Colon (tissue), 2 donors: Measurements from ENCODE around the gene ETFA.

Experiments
- FAIRE-seq: peaks from 2 replicates; lab custom pipeline; 2012; peaks lifted over from hg19 to GRCh38; lab: Jason Lieb, UNC
- donor health status: control.
- donor health status: control.

Gene ETFA

GRCh38 chr15:76192715-76193114 is 118.6 kb downstream of the ETFA start:
- FAIRE-seq: no peak

GRCh38 chr15:76191539-76192244 is 119.6 kb downstream of the ETFA start:
- no peak for FAIRE-seq

GRCh38 chr15:76190751-76191538 is 120.3 kb downstream of the ETFA start:
- FAIRE-seq: no peak

- no peak for FAIRE-seq
Observed at GRCh38 chr15:76190070-76190564, 121.2 kb downstream of the ETFA start.

- FAIRE-seq: no peak
Observed at GRCh38 chr15:76189106-76189505, 122.2 kb downstream of the ETFA start.

- FAIRE-seq: no peak
Observed at GRCh38 chr15:76187163-76187562, 124.1 kb downstream of the ETFA start.

- FAIRE-seq: no peak
Observed at GRCh38 chr15:76185716-76186115, 125.6 kb downstream of the ETFA start.

- no peak for FAIRE-seq
Observed at GRCh38 chr15:76184650-76185035, 126.6 kb downstream of the ETFA start.

GRCh38 chr15:76183930-76184649 is 127.2 kb downstream of the ETFA start:
- no peak for FAIRE-seq

GRCh38 chr15:76181705-76182107 is 129.6 kb downstream of the ETFA start:
- no peak for FAIRE-seq

GRCh38 chr15:76180321-76180720 is 130.9 kb downstream of the ETFA start:
- FAIRE-seq: no peak

- FAIRE-seq: no peak
Observed at GRCh38 chr15:76179023-76179422, 132.2 kb downstream of the ETFA start.

- FAIRE-seq: no peak
Observed at GRCh38 chr15:76178296-76179000, 132.8 kb downstream of the ETFA start.

- no peak for FAIRE-seq
Observed at GRCh38 chr15:76177491-76178040, 133.7 kb downstream of the ETFA start.

- FAIRE-seq: no peak
Observed at GRCh38 chr15:76176487-76177085, 134.7 kb downstream of the ETFA start.

GRCh38 chr15:76176059-76176458 is 135.2 kb downstream of the ETFA start:
- no peak for FAIRE-seq

GRCh38 chr15:76175442-76175841 is 135.8 kb downstream of the ETFA start:
- FAIRE-seq: no peak

GRCh38 chr15:76174654-76175053 is 136.6 kb downstream of the ETFA start:
- no peak for FAIRE-seq

- FAIRE-seq: no peak
Observed at GRCh38 chr15:76173317-76173834, 137.9 kb downstream of the ETFA start.

GRCh38 chr15:76172782-76173181 is 138.5 kb downstream of the ETFA start:
- FAIRE-seq: no peak
